Bronchial epithelial cell (primary cell): ENCODE measurements around the gene PEX6. TPM values are rescaled to one million over a fixed set of nuclear protein-coding genes. Genes with fewer than 3 reads are reported as not detected.

Experiments
- DNase-seq: peaks from one replicate; pipeline ENCODE4 v3.0.0-alpha.2; 2010; ENCODE audit warnings: low read depth
- FAIRE-seq: peaks from 2 replicates; lab custom pipeline; 2011; peaks lifted over from hg19 to GRCh38; lab: Jason Lieb, UNC
- H3K27me3 ChIP-seq: 2 replicates; pipeline ENCODE4 v1.5.1; 2011; ENCODE audit warnings: low read length; ENCODE audit not compliant: control insufficient read depth, insufficient read depth
- H3K36me3 ChIP-seq: 2 replicates; pipeline ENCODE4 v1.5.1; 2011; ENCODE audit warnings: low read length; ENCODE audit not compliant: control insufficient read depth, insufficient read depth
- H3K4me3 ChIP-seq: 2 replicates; pipeline ENCODE4 v1.5.1; 2011; ENCODE audit warnings: mild to moderate bottlenecking, low read depth, low read length, control low read depth
- total RNA-seq: library from RNA; depleted of rRNA; stranded (reverse); fragments of >200 nt; gene quantifications from 2 replicates; pipeline ENCODE4 v1.2.1, GENCODE V29; 2014
- TF ChIP-seq, protein P1 (sequence below): IDR thresholded peaks from 2 replicates; pipeline ENCODE4 v1.5.1; 2011; ENCODE audit warnings: mild to moderate bottlenecking, moderate library complexity, low read length, control low read depth, inconsistent platforms; ENCODE audit not compliant: insufficient read depth, severe bottlenecking

The PEX6 gene
- total RNA-seq, 1 donor from 2014 or later: 25.0 TPM

GRCh38 chr6:42935322-42935721, 43.7 kb downstream of the PEX6 start:
- Histone ChIP-seq H3K4me3 (no peak overlapping the region), H3K27me3 (no peaks in the 10 kb centered on the region), H3K36me3 (peaks cover 24% of the 10 kb centered on the region)
- FAIRE-seq (no peak), DNase-seq (no peak)
- TF ChIP-seq, protein P1, sequence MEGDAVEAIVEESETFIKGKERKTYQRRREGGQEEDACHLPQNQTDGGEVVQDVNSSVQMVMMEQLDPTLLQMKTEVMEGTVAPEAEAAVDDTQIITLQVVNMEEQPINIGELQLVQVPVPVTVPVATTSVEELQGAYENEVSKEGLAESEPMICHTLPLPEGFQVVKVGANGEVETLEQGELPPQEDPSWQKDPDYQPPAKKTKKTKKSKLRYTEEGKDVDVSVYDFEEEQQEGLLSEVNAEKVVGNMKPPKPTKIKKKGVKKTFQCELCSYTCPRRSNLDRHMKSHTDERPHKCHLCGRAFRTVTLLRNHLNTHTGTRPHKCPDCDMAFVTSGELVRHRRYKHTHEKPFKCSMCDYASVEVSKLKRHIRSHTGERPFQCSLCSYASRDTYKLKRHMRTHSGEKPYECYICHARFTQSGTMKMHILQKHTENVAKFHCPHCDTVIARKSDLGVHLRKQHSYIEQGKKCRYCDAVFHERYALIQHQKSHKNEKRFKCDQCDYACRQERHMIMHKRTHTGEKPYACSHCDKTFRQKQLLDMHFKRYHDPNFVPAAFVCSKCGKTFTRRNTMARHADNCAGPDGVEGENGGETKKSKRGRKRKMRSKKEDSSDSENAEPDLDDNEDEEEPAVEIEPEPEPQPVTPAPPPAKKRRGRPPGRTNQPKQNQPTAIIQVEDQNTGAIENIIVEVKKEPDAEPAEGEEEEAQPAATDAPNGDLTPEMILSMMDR: no peak

GRCh38 chr6:42933205-42933604, 45.8 kb downstream of the PEX6 start:
- FAIRE-seq: no peak
- TF ChIP-seq, protein P1: no peak

DNA sequence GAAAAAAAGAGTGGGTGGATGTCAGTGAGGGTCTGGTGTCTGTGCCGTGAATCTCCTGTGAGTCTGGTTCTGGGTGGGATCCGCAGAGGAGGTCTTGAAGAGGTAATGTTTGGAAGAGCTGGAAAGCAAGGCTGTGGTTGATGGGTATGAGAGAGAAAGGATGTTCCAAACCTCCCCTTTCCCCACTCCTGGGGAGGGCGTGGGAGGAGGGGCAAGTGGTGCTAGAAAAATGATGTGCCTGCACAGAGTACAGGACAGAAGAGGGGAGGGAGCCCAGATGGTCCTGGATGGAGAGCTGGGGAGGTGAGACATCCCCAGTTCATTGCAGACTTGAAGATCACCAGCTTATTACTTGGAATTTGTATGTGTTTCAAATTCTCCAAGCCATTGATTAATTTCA, 46.6 kb downstream of the PEX6 start:
- FAIRE-seq: no peak
- Histone ChIP-seq H3K4me3 (no peak overlapping the region), H3K27me3 (no peaks in the 10 kb centered on the region), H3K36me3 (peaks cover 11% of the 10 kb centered on the region)
- TF ChIP-seq, protein P1: no peak
- DNase-seq: no peak

More at GRCh38 chr6:42933205-42933604, 45.8 kb downstream of the PEX6 start:
- H3K4me3 ChIP-seq: no peak overlapping the region
- H3K36me3 ChIP-seq: peaks cover 14% of the 10 kb centered on the region
- no peaks in the 10 kb centered on the region for H3K27me3 ChIP-seq
- no peak for DNase-seq

GRCh38 chr6:42929821-42930360, 49.1 kb downstream of the PEX6 start:
- peaks cover 4% of the 10 kb centered on the region for H3K36me3 ChIP-seq
- H3K27me3 ChIP-seq: no peaks in the 10 kb centered on the region
- H3K4me3 ChIP-seq: peak overlapping the region; percentile 59
- TF ChIP-seq, protein P1: no peak
- FAIRE-seq: no peak
- peak; percentile 78 for DNase-seq

- DNase-seq (peak; percentile 96), FAIRE-seq (no peak)
- TF ChIP-seq, protein P1: no peak
- Histone ChIP-seq H3K27me3 (no peaks in the 10 kb centered on the region), H3K36me3 (peaks cover under 1% of the 10 kb centered on the region), H3K4me3 (peak within 1 kb of the TSS; percentile 59)
Observed at GRCh38 chr6:42928986-42929820, 49.8 kb downstream of the PEX6 start, which contains the start of gene CNPY3. TSS of gene CNPY3 (plus strand) at chr6:42929480. CDS start at chr6:42929571, 91 bp downstream.
